Sigmoid colon (tissue), 4 donors: ENCODE results near the gene C1QTNF9.

ENCODE experiments used
- POLR2A ChIP-seq, 2 donors: fragments of 450-650 bp; IDR thresholded peaks; one replicate each; pipeline ENCODE4 v1.6.1; 2016; ENCODE audit warnings: antibody characterized with exemption in 2 of 2, mild to moderate bottlenecking in 2 of 2, moderate library complexity in 2 of 2
- POLR2AphosphoS5 ChIP-seq, 4 donors: sonication (generic); formaldehyde crosslinking; IDR thresholded peaks; one replicate each; pipeline ENCODE4 v1.6.1; 2017; ENCODE audit warnings: antibody characterized with exemption in 4 of 4
- TF ChIP-seq, protein P1 (sequence below), 4 experiments: fragments of 450-650 bp in 3 of 4; fragments of 200-600 bp in 1 of 4; IDR thresholded peaks; one replicate each; pipeline ENCODE4 v1.5.1; 2016 to 2019; ENCODE audit warnings: antibody characterized with exemption in 4 of 4, mild to moderate bottlenecking in 3 of 4, moderate library complexity in 2 of 4

DNA sequence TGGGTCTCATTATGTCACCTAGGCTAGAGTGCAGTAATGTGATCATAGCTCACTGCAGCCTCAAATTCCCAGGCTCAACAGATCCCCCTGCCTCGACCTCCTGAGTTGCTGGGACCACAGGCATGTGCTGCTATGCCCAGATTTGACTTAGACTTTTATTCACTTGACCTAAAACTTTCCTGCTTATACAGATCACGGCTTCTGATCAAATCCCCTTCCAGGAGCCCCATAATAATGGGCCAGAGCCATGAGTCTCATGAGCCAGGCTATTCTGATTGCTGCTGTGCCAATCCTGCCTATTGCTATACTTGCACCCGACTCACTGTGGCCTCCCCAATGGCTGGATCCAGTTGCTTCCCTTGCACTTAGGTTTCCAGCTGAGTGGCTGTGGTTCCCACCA is 42.0 kb downstream of the C1QTNF9 start:
- TF ChIP-seq POLR2A (IDR thresholded peaks at IDR 0.05) (no peak), POLR2AphosphoS5 (IDR thresholded peaks at IDR 0.05) (no peak)
- TF ChIP-seq, protein P1, sequence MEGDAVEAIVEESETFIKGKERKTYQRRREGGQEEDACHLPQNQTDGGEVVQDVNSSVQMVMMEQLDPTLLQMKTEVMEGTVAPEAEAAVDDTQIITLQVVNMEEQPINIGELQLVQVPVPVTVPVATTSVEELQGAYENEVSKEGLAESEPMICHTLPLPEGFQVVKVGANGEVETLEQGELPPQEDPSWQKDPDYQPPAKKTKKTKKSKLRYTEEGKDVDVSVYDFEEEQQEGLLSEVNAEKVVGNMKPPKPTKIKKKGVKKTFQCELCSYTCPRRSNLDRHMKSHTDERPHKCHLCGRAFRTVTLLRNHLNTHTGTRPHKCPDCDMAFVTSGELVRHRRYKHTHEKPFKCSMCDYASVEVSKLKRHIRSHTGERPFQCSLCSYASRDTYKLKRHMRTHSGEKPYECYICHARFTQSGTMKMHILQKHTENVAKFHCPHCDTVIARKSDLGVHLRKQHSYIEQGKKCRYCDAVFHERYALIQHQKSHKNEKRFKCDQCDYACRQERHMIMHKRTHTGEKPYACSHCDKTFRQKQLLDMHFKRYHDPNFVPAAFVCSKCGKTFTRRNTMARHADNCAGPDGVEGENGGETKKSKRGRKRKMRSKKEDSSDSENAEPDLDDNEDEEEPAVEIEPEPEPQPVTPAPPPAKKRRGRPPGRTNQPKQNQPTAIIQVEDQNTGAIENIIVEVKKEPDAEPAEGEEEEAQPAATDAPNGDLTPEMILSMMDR (IDR thresholded peaks at IDR 0.05): no peak
